ENCODE results near the gene BCAS3.

The BCAS3 gene

DNA sequence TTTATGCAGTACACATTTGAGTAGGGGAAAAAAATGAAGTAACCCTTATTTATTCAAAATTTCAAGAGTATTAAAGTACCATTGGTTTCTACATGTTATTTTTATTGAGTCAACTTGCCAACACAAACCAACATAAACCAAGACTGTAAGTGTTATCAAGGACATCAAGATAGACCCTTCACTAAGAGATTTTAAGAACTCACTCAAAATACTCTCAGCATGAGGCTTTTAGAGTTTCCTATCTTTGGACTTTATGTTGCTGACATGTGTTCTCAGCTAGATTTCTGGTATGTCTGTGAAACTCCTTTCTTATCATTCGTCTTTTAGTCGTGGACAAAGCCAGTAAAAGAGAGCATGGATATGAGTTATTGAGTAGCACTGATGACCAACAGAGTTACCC lies 509.4 kb downstream of the BCAS3 start:
- TF ChIP-seq, protein P1, sequence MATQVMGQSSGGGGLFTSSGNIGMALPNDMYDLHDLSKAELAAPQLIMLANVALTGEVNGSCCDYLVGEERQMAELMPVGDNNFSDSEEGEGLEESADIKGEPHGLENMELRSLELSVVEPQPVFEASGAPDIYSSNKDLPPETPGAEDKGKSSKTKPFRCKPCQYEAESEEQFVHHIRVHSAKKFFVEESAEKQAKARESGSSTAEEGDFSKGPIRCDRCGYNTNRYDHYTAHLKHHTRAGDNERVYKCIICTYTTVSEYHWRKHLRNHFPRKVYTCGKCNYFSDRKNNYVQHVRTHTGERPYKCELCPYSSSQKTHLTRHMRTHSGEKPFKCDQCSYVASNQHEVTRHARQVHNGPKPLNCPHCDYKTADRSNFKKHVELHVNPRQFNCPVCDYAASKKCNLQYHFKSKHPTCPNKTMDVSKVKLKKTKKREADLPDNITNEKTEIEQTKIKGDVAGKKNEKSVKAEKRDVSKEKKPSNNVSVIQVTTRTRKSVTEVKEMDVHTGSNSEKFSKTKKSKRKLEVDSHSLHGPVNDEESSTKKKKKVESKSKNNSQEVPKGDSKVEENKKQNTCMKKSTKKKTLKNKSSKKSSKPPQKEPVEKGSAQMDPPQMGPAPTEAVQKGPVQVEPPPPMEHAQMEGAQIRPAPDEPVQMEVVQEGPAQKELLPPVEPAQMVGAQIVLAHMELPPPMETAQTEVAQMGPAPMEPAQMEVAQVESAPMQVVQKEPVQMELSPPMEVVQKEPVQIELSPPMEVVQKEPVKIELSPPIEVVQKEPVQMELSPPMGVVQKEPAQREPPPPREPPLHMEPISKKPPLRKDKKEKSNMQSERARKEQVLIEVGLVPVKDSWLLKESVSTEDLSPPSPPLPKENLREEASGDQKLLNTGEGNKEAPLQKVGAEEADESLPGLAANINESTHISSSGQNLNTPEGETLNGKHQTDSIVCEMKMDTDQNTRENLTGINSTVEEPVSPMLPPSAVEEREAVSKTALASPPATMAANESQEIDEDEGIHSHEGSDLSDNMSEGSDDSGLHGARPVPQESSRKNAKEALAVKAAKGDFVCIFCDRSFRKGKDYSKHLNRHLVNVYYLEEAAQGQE (IDR thresholded peaks at IDR 0.05; ENCODE audit: low read depth) = no peak
- TF ChIP-seq USF1 (IDR thresholded peaks at IDR 0.05) = no peak
- TF ChIP-seq TCF12 (IDR thresholded peaks at IDR 0.05; ENCODE audit: low read depth) = no peak
- TF ChIP-seq, protein P2, sequence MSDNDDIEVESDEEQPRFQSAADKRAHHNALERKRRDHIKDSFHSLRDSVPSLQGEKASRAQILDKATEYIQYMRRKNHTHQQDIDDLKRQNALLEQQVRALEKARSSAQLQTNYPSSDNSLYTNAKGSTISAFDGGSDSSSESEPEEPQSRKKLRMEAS (IDR thresholded peaks at IDR 0.05) = no peak
- no peak for TF ChIP-seq TEAD4 (IDR thresholded peaks at IDR 0.05)
- TF ChIP-seq ZBTB7A (IDR thresholded peaks at IDR 0.05; ENCODE audit: low read depth) = no peak
- no peak for TF ChIP-seq EGR1 (IDR thresholded peaks at IDR 0.05)
- TF ChIP-seq EP300 (IDR thresholded peaks at IDR 0.05; ENCODE audit: borderline replicate concordance) = no peak
- TF ChIP-seq CREB1 (IDR thresholded peaks at IDR 0.05; ENCODE audit: low read depth) = no peak
- no peak for TF ChIP-seq FOXM1 (IDR thresholded peaks at IDR 0.05; ENCODE audit: borderline replicate concordance, low read depth)
- TF ChIP-seq CEBPB (IDR thresholded peaks at IDR 0.05) = no peak
- TF ChIP-seq TAF1 (IDR thresholded peaks at IDR 0.05; ENCODE audit: low read depth) = no peak
- no peak for TF ChIP-seq RAD21 (IDR thresholded peaks at IDR 0.05; ENCODE audit: low read depth)
- no peak for TF ChIP-seq YY1 (IDR thresholded peaks at IDR 0.05; ENCODE audit: low read depth)
- TF ChIP-seq NFIC (IDR thresholded peaks at IDR 0.05) = no peak

DNA sequence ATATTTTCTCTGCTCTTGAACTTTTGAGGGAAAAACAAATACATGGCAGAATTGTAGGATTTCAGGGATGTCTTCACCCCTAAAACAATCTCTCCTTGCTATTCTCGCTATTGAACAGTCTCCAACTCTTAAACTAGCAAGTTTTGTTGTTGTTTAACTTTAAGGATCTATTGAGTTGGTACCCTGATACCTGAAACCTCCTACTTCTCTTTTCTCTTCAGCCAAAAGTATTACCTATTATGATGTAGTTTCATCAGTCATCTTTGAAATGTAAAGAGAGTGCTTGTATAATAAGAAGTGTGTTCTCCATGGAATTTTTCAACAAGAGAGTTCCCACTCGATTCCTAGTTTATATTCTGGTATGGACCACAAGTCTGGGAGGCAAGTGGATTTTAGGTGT lies 510.4 kb downstream of the BCAS3 start:
- TF ChIP-seq RAD21 (IDR thresholded peaks at IDR 0.05; ENCODE audit: low read depth) (no peak), YY1 (IDR thresholded peaks at IDR 0.05; ENCODE audit: low read depth) (no peak)

DNA sequence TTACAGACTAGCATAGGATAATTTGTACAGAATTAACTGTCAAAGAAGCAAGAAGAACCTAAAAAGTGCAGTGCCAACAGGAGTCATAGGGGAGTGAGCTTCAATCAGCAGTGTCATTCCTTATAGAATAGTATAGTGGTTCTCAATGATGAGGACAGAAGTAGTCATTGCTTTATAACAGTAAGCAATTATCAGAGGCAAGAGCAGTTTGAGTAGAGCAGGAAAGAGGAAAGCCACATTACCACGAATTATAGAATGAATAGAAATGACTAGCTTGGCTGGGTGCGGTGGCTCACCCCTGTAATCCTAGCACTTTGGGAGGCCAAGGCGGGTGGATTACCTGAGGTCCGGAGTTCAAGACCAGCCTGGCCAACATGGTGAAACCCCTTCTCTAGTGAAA lies 512.3 kb downstream of the BCAS3 start:
- TF ChIP-seq CEBPB (IDR thresholded peaks at IDR 0.05) = no peak
- no peak for TF ChIP-seq USF1 (IDR thresholded peaks at IDR 0.05)

- TF ChIP-seq TCF12 (IDR thresholded peaks at IDR 0.05; ENCODE audit: low read depth) (no peak), USF1 (IDR thresholded peaks at IDR 0.05) (no peak), YY1 (IDR thresholded peaks at IDR 0.05; ENCODE audit: low read depth) (no peak), CEBPB (IDR thresholded peaks at IDR 0.05) (no peak), NFIC (IDR thresholded peaks at IDR 0.05) (no peak), RAD21 (IDR thresholded peaks at IDR 0.05; ENCODE audit: low read depth) (no peak), EGR1 (IDR thresholded peaks at IDR 0.05) (no peak), ZBTB7A (IDR thresholded peaks at IDR 0.05; ENCODE audit: low read depth) (no peak), CREB1 (IDR thresholded peaks at IDR 0.05; ENCODE audit: low read depth) (no peak), TEAD4 (IDR thresholded peaks at IDR 0.05) (no peak), EP300 (IDR thresholded peaks at IDR 0.05; ENCODE audit: borderline replicate concordance) (no peak), TAF1 (IDR thresholded peaks at IDR 0.05; ENCODE audit: low read depth) (no peak), FOXM1 (IDR thresholded peaks at IDR 0.05; ENCODE audit: borderline replicate concordance, low read depth) (no peak)
- TF ChIP-seq, protein P2 (IDR thresholded peaks at IDR 0.05) = no peak
- TF ChIP-seq, protein P1 (IDR thresholded peaks at IDR 0.05; ENCODE audit: low read depth) = no peak
Measured at GRCh38 chr17:61196302-61196704, 518.7 kb downstream of the BCAS3 start.

- TF ChIP-seq FOXM1 (IDR thresholded peaks at IDR 0.05; ENCODE audit: borderline replicate concordance, low read depth) (no peak), YY1 (IDR thresholded peaks at IDR 0.05; ENCODE audit: low read depth) (no peak), EGR1 (IDR thresholded peaks at IDR 0.05) (no peak), TCF12 (IDR thresholded peaks at IDR 0.05; ENCODE audit: low read depth) (no peak), TEAD4 (IDR thresholded peaks at IDR 0.05) (no peak)
- TF ChIP-seq, protein P2 (IDR thresholded peaks at IDR 0.05) = no peak
Measured at GRCh38 chr17:61196799-61197198, 519.1 kb downstream of the BCAS3 start.

Measured in Ishikawa (cell line).